HEK293T (cell line): ENCODE measurements around the gene MAP3K8.

Experiments
- CTCF ChIA-PET: fragments of 350-600 bp; formaldehyde crosslinking; extraction: SDS; loops from one replicate; lab custom pipeline; 2021; ENCODE audit warnings: antibody characterized with exemption, inconsistent platforms; lab: Yijun Ruan, JAX
- POLR2A ChIA-PET: fragments of 350-600 bp; formaldehyde crosslinking; extraction: SDS; loops from one replicate; lab custom pipeline; 2020; ENCODE audit warnings: antibody characterized with exemption, inconsistent platforms; lab: Yijun Ruan, JAX
- DNase-seq: peaks from one replicate; pipeline ENCODE4 v3.0.0; 2012; ENCODE audit warnings: mixed read lengths; ENCODE audit errors: extremely low spot score
- ARNT ChIP-seq: fragments of 450-650 bp; IDR thresholded peaks from 2 replicates; pipeline ENCODE4 v1.6.1; 2017; ENCODE audit warnings: mild to moderate bottlenecking
- BHLHE40 ChIP-seq: fragments of 450-650 bp; IDR thresholded peaks from 2 replicates; pipeline ENCODE4 v1.6.1; 2016; ENCODE audit warnings: mild to moderate bottlenecking, moderate library complexity, borderline replicate concordance
- CTBP1 ChIP-seq: fragments of 450-650 bp; IDR thresholded peaks from 2 replicates; pipeline ENCODE4 v1.6.1; 2016; ENCODE audit warnings: borderline replicate concordance
- ELF4 ChIP-seq: fragments of 450-650 bp; IDR thresholded peaks from 2 replicates; pipeline ENCODE4 v1.6.1; 2017; ENCODE audit warnings: antibody characterized with exemption
- FOXA1 ChIP-seq: fragments of 450-650 bp; IDR thresholded peaks from 2 replicates; pipeline ENCODE4 v1.6.1; 2016; ENCODE audit warnings: mild to moderate bottlenecking
- FOXK2 ChIP-seq: fragments of 450-650 bp; IDR thresholded peaks from 2 replicates; pipeline ENCODE4 v1.6.1; 2016; ENCODE audit warnings: mild to moderate bottlenecking
- FOXM1 ChIP-seq: fragments of 450-650 bp; IDR thresholded peaks from 2 replicates; pipeline ENCODE4 v1.6.1; 2017; ENCODE audit warnings: mild to moderate bottlenecking, borderline replicate concordance
- HDGF ChIP-seq: fragments of 450-650 bp; IDR thresholded peaks from 2 replicates; pipeline ENCODE4 v1.6.1; 2017; ENCODE audit warnings: antibody characterized with exemption, borderline replicate concordance
- L3MBTL2 ChIP-seq: fragments of 450-650 bp; conservative IDR thresholded peaks from 2 replicates; pipeline ENCODE4 v1.6.1; 2016; ENCODE audit warnings: mild to moderate bottlenecking
- LEF1 ChIP-seq: fragments of 450-650 bp; IDR thresholded peaks from 2 replicates; pipeline ENCODE4 v1.6.1; 2017; ENCODE audit warnings: mild to moderate bottlenecking, borderline replicate concordance
- NFRKB ChIP-seq: fragments of 450-650 bp; IDR thresholded peaks from 2 replicates; pipeline ENCODE4 v1.6.1; 2016; ENCODE audit warnings: mild to moderate bottlenecking, moderate library complexity
- PKNOX1 ChIP-seq: fragments of 450-650 bp; IDR thresholded peaks from 2 replicates; pipeline ENCODE4 v1.6.1; 2016
- SP1 ChIP-seq: fragments of 450-650 bp; IDR thresholded peaks from 2 replicates; pipeline ENCODE4 v1.6.1; 2017
- SUZ12 ChIP-seq: fragments of 450-650 bp; IDR thresholded peaks from 2 replicates; pipeline ENCODE4 v1.6.1; 2016; ENCODE audit warnings: mild to moderate bottlenecking
- TARDBP ChIP-seq: fragments of 450-650 bp; IDR thresholded peaks from 2 replicates; pipeline ENCODE4 v1.6.1; 2016
- ZNF384 ChIP-seq: fragments of 450-650 bp; IDR thresholded peaks from 2 replicates; pipeline ENCODE4 v1.6.1; 2016

Gene MAP3K8

GRCh38 chr10:30488316-30488715 lies 54.3 kb downstream of the MAP3K8 start:
- CTCF ChIA-PET, result interaction anchor here (0.7 kb wide), 1 partner anchor 103 kb away, joined by 3 read pairs; no protein-coding TSS in a partner anchor
- POLR2A ChIA-PET, result no interaction called here

DNA sequence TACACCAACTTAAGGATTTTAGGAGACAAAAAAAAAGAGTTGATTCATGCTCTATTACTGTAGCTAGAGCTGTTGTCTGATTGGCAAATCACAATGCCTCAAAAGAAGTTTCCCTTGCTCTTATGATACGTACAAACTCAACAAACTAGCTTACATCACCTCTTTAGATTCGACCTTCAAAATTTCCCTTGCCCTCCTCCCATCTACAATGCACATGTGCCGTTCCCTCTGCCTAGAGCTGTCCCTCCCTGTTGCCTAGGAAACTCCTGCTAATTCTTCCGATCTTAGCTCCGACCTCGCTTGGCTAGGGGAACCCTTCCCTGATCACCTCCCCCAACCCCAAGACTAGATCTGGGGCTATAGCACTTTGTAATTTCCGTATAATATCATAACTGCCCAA lies 55.4 kb downstream of the MAP3K8 start:
- POLR2A ChIA-PET, result no interaction called here
- TF ChIP-seq HDGF, result no peak
- no peak for DNase-seq
- CTCF ChIA-PET, result no interaction called here

More at GRCh38 chr10:30488316-30488715, 54.3 kb downstream of the MAP3K8 start:
- no peak for DNase-seq
- no peak for TF ChIP-seq ELF4
- no peak for TF ChIP-seq PKNOX1
- TF ChIP-seq FOXK2, result no peak
- TF ChIP-seq HDGF, result no peak
- no peak for TF ChIP-seq FOXA1
- no peak for TF ChIP-seq ZNF384
- TF ChIP-seq SP1, result no peak
- no peak for TF ChIP-seq CTBP1
- no peak for TF ChIP-seq BHLHE40
- no peak for TF ChIP-seq LEF1
- no peak for TF ChIP-seq L3MBTL2
- no peak for TF ChIP-seq NFRKB
- no peak for TF ChIP-seq TARDBP
- no peak for TF ChIP-seq SUZ12
- TF ChIP-seq ARNT, result no peak
- no peak for TF ChIP-seq FOXM1

GRCh38 chr10:30490289-30491000 lies 56.5 kb downstream of the MAP3K8 start:
- CTCF ChIA-PET, result interaction anchor here (1.5 kb wide), 1 partner anchor 101 kb away, joined by 3 read pairs; no protein-coding TSS in a partner anchor
- DNase-seq, result no peak
- POLR2A ChIA-PET, result no interaction called here
- TF ChIP-seq ELF4 (no peak), FOXK2 (no peak), SP1 (no peak), L3MBTL2 (no peak), NFRKB (no peak), ZNF384 (no peak), LEF1 (no peak), PKNOX1 (no peak), FOXM1 (no peak), SUZ12 (no peak), CTBP1 (no peak), HDGF (no peak)

DNA sequence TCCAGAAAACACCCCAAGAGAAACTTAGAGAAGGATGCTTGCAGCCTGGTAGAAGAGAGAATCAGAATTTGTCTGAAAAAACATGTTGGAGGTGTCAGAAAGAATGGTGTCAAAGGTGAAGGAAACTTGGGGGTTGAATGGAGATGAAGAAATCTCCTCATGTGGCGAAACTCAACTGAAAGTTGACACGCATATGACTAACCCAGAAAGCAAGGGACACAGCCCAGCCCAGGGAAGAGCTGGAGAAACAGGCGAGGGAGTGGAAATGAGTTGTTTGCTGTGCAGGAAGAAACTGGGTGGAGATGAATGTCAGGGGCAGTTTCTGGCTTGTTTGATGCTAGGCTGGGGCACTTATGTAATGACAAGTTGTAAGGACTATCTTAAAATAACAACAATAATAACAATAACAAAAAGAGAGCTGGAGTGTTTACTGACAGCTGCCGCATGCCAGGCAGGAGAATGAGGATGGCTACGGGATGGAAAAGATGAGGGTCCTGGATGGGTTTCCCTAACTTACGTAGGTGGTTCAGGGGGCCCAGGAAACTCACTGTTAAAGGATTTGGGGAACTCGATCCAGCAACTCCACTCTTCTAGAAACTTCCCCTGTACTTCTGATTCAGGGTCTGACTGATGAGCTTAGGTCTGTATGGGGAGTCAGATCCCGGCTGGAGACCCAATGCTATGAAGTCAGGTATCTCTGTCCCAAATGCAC lies 57.4 kb downstream of the MAP3K8 start:
- DNase-seq, result no peak
- ChIA-PET CTCF (interaction anchor here (1.5 kb wide), 1 partner anchor 100 kb away, joined by 3 read pairs; no protein-coding TSS in a partner anchor), POLR2A (interaction anchor here (1.1 kb wide), 1 partner anchor 57 kb away, joined by 5 read pairs; the partner anchor contains the start of gene MAP3K8)
- TF ChIP-seq FOXK2 (no peak), SUZ12 (no peak), ZNF384 (no peak), L3MBTL2 (no peak), BHLHE40 (no peak)

- CTCF ChIA-PET, result interaction anchor here (1.5 kb wide), 1 partner anchor 99 kb away, joined by 3 read pairs; no protein-coding TSS in a partner anchor
- TF ChIP-seq FOXA1 (no peak), CTBP1 (no peak), BHLHE40 (no peak), ARNT (no peak), SP1 (no peak), TARDBP (no peak), ELF4 (no peak), FOXM1 (no peak), HDGF (no peak), NFRKB (no peak), SUZ12 (no peak), L3MBTL2 (no peak), ZNF384 (no peak), PKNOX1 (no peak)
- DNase-seq, result no peak
- POLR2A ChIA-PET, result interaction anchor here (0.6 to 1.1 kb wide), 2 partner anchors 58 to 59 kb away, joined by 3 to 5 read pairs; partner anchors contain the start of gene MAP3K8
These were observed 58.0 kb downstream of the MAP3K8 start for GRCh38 chr10:30491916-30492515.
